Adrenal gland (tissue), 5 donors: Measurements from ENCODE around the gene USP1.

ENCODE experiments used
- POLR2A ChIP-seq, 2 donors: fragments of 450-650 bp; IDR thresholded peaks; one replicate each; pipeline ENCODE4 v1.6.1; 2017; ENCODE audit warnings: antibody characterized with exemption in 2 of 2, mild to moderate bottlenecking in 2 of 2, moderate library complexity in 1 of 2
- TF ChIP-seq, protein P1 (sequence below), 6 experiments: fragments of 450-650 bp in 4 of 6; fragments of 200-600 bp in 2 of 6; sonication (generic) in 1 of 6; IDR thresholded peaks; 1 replicate in 5 of 6; 2 replicates in 1 of 6; pipeline versions ENCODE4 v1.5.1 to v1.8.0; 2016 to 2021; ENCODE audit warnings: antibody characterized with exemption in 6 of 6, mild to moderate bottlenecking in 2 of 6, moderate library complexity in 1 of 6
- donor health status: DM: no; HTN: no; CAD: no.

DNA sequence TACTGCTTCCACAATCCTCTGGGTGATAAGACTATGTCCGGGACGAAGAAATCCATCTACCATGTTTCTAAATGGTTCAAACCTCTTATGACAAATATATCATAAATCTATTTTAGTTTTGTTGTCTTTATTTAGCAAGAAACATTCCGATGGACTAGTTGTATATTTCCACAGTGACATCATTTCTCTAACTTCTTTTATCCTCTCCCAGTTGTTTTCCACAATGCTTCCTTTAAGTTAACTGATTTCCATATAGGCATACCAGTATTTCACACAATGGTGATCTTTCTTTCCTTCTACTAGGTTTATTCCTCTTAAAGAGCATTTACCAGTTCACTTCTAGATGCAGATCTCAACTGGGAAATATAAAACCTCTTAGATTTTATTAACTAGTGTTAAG, 44.8 kb downstream of the USP1 start:
- TF ChIP-seq, protein P1, sequence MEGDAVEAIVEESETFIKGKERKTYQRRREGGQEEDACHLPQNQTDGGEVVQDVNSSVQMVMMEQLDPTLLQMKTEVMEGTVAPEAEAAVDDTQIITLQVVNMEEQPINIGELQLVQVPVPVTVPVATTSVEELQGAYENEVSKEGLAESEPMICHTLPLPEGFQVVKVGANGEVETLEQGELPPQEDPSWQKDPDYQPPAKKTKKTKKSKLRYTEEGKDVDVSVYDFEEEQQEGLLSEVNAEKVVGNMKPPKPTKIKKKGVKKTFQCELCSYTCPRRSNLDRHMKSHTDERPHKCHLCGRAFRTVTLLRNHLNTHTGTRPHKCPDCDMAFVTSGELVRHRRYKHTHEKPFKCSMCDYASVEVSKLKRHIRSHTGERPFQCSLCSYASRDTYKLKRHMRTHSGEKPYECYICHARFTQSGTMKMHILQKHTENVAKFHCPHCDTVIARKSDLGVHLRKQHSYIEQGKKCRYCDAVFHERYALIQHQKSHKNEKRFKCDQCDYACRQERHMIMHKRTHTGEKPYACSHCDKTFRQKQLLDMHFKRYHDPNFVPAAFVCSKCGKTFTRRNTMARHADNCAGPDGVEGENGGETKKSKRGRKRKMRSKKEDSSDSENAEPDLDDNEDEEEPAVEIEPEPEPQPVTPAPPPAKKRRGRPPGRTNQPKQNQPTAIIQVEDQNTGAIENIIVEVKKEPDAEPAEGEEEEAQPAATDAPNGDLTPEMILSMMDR (IDR thresholded peaks at IDR 0.05), result no peak
- TF ChIP-seq POLR2A (IDR thresholded peaks at IDR 0.05), result no peak
